SU-DHL-6 (cell line): ENCODE data around the gene EDRF1.

Experiments
- CTCF ChIP-seq: fragments of 200-600 bp; sonication (generic); IDR thresholded peaks from one replicate; pipeline ENCODE4 v1.5.1; 2017; ENCODE audit warnings: antibody characterized with exemption, mild to moderate bottlenecking, low read length, moderate library complexity; ENCODE audit not compliant: insufficient read depth, poor library complexity, severe bottlenecking
- EZH2phosphoT487 ChIP-seq: fragments of 200-600 bp; sonication (generic), shearing (Covaris generic); conservative IDR thresholded peaks from 2 replicates; pipeline ENCODE4 v1.6.1; 2018; ENCODE audit warnings: mild to moderate bottlenecking, antibody characterized with exemption, low read length, moderate library complexity, mixed read lengths

- TF ChIP-seq CTCF: no peak
- TF ChIP-seq EZH2phosphoT487: no peak
These were observed 49.7 kb downstream of the EDRF1 start for GRCh38 chr10:125769175-125769574.
